Measurements from ENCODE around the gene ATRNL1.

The ATRNL1 gene

GRCh38 chr10:115047705-115048104, 45.5 kb upstream of the ATRNL1 start:
- Histone ChIP-seq H3K4me1 (ENCODE audit: control insufficient read depth in 1 of 2, insufficient read depth in 1 of 2, low read depth in 1 of 2, low read length in 1 of 2) (no peaks in the 10 kb centered on the region), H3K27ac (no peak overlapping the region), H3K9me3 (no peaks in the 10 kb centered on the region), H3K27me3 (no peaks in the 10 kb centered on the region), H3K4me3 (ENCODE audit: low read depth in 1 of 2, low read length in 1 of 2) (no peak overlapping the region), H3K36me3 (no peaks in the 10 kb centered on the region)
- TF ChIP-seq, protein P1, sequence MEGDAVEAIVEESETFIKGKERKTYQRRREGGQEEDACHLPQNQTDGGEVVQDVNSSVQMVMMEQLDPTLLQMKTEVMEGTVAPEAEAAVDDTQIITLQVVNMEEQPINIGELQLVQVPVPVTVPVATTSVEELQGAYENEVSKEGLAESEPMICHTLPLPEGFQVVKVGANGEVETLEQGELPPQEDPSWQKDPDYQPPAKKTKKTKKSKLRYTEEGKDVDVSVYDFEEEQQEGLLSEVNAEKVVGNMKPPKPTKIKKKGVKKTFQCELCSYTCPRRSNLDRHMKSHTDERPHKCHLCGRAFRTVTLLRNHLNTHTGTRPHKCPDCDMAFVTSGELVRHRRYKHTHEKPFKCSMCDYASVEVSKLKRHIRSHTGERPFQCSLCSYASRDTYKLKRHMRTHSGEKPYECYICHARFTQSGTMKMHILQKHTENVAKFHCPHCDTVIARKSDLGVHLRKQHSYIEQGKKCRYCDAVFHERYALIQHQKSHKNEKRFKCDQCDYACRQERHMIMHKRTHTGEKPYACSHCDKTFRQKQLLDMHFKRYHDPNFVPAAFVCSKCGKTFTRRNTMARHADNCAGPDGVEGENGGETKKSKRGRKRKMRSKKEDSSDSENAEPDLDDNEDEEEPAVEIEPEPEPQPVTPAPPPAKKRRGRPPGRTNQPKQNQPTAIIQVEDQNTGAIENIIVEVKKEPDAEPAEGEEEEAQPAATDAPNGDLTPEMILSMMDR (IDR thresholded peaks at IDR 0.05) = no peak

- no peak overlapping the region for H3K27ac ChIP-seq
- H3K9me3 ChIP-seq = no peaks in the 10 kb centered on the region
- H3K4me1 ChIP-seq (ENCODE audit: control insufficient read depth in 1 of 2, insufficient read depth in 1 of 2, low read depth in 1 of 2, low read length in 1 of 2) = no peaks in the 10 kb centered on the region
- H3K4me3 ChIP-seq (ENCODE audit: low read depth in 1 of 2, low read length in 1 of 2) = no peak overlapping the region
- TF ChIP-seq, protein P1 (IDR thresholded peaks at IDR 0.05) = no peak
- no peaks in the 10 kb centered on the region for H3K36me3 ChIP-seq
- no peaks in the 10 kb centered on the region for H3K27me3 ChIP-seq
Observed at GRCh38 chr10:115049318-115049717, 43.8 kb upstream of the ATRNL1 start.

GRCh38 chr10:115049960-115050359, 43.2 kb upstream of the ATRNL1 start:
- Histone ChIP-seq H3K9me3 (no peaks in the 10 kb centered on the region), H3K36me3 (no peaks in the 10 kb centered on the region), H3K4me3 (ENCODE audit: low read depth in 1 of 2, low read length in 1 of 2) (no peak overlapping the region), H3K27ac (no peak overlapping the region), H3K27me3 (no peaks in the 10 kb centered on the region), H3K4me1 (ENCODE audit: control insufficient read depth in 1 of 2, insufficient read depth in 1 of 2, low read depth in 1 of 2, low read length in 1 of 2) (no peaks in the 10 kb centered on the region)
- TF ChIP-seq, protein P1 (IDR thresholded peaks at IDR 0.05) = no peak

DNA sequence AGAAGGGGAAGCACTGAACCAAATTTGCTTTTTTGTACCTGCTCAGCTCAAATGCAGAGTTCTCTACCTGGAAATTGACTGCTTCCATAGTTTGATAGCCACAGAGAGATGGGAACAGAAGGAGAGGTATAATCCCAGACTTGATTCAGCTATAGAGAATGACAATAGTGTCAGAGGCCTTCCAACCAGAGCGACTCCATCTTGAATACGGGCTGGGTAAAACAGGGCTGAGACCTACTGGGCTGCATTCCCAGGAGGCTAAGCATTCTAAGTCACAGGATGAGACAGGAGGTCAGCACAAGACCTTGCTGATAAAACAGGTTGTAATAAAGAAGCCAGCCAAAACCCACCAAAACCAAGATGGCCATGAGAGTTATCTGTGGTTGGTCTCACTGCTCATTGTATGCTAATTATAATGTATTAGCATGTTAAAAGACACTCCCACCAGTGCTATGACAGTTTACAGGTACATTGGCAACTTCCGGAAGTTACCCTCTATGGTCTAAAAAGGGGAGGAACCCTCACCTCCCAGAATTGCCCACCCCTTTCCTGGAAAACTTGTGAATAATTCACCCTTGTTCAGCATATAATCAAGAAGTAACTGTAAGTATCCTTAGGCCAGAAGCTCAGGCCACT, 42.7 kb upstream of the ATRNL1 start:
- H3K9me3 ChIP-seq = no peaks in the 10 kb centered on the region
- H3K4me1 ChIP-seq (ENCODE audit: control insufficient read depth in 1 of 2, insufficient read depth in 1 of 2, low read depth in 1 of 2, low read length in 1 of 2) = no peaks in the 10 kb centered on the region
- TF ChIP-seq, protein P1 (IDR thresholded peaks at IDR 0.05) = no peak
- no peak overlapping the region for H3K27ac ChIP-seq
- no peak overlapping the region for H3K4me3 ChIP-seq (ENCODE audit: low read depth in 1 of 2, low read length in 1 of 2)
- no peaks in the 10 kb centered on the region for H3K36me3 ChIP-seq
- H3K27me3 ChIP-seq = no peaks in the 10 kb centered on the region

GRCh38 chr10:115051216-115051615, 41.9 kb upstream of the ATRNL1 start:
- Histone ChIP-seq H3K4me3 (ENCODE audit: low read depth in 1 of 2, low read length in 1 of 2) (no peak overlapping the region), H3K27me3 (no peaks in the 10 kb centered on the region), H3K36me3 (no peaks in the 10 kb centered on the region), H3K9me3 (no peaks in the 10 kb centered on the region), H3K4me1 (ENCODE audit: control insufficient read depth in 1 of 2, insufficient read depth in 1 of 2, low read depth in 1 of 2, low read length in 1 of 2) (no peaks in the 10 kb centered on the region), H3K27ac (no peak overlapping the region)
- TF ChIP-seq, protein P1 (IDR thresholded peaks at IDR 0.05) = no peak
